Suppressor macrophage treated with lipopolysaccharide for 1 hour (primary cell): ENCODE data around the gene ASTL.

Experiments
- DNase-seq, 3 donors: peaks; one replicate each; pipeline ENCODE4 v3.0.0-alpha.2; 2020 to 2022

The ASTL gene

GRCh38 chr2:96158554-96158940 lies 20.2 kb upstream of the ASTL start:
- DNase-seq = no peak

- peak; percentile 97 to 99 (median 98) for DNase-seq
Measured at GRCh38 chr2:96157649-96158553, 19.6 kb upstream of the ASTL start.

GRCh38 chr2:96156926-96157648 lies 18.8 kb upstream of the ASTL start:
- DNase-seq = no peak

GRCh38 chr2:96156011-96156820 lies 17.9 kb upstream of the ASTL start:
- no peak for DNase-seq

GRCh38 chr2:96154506-96155380 lies 16.4 kb upstream of the ASTL start:
- DNase-seq = no peak

- DNase-seq = no peak
Measured at GRCh38 chr2:96153991-96154431, 15.7 kb upstream of the ASTL start.

GRCh38 chr2:96153291-96153713 lies 15.0 kb upstream of the ASTL start:
- DNase-seq = no peak

- DNase-seq = no peak
Measured at GRCh38 chr2:96152304-96153161, 14.2 kb upstream of the ASTL start.

- no peak for DNase-seq
Measured at GRCh38 chr2:96151595-96152303, 13.4 kb upstream of the ASTL start.

GRCh38 chr2:96150791-96151594 lies 12.7 kb upstream of the ASTL start:
- DNase-seq = no peak

- no peak for DNase-seq
Measured at GRCh38 chr2:96150007-96150640, 11.8 kb upstream of the ASTL start.

GRCh38 chr2:96148410-96149217 lies 10.3 kb upstream of the ASTL start:
- DNase-seq = peak; percentile 96 to 97 (median 97)

GRCh38 chr2:96147593-96148201 lies 9.4 kb upstream of the ASTL start:
- DNase-seq = peak; percentile 38 to 62 (median 62)

GRCh38 chr2:96146881-96147592 lies 8.7 kb upstream of the ASTL start:
- DNase-seq = no peak

- peak; percentile 97 to 99 (median 99) for DNase-seq
Measured at GRCh38 chr2:96146153-96146880, 8.0 kb upstream of the ASTL start.

GRCh38 chr2:96145848-96146152 lies 7.5 kb upstream of the ASTL start:
- peak; percentile 89 to 94 (median 90) for DNase-seq
